IPS-11a (cell line): ENCODE measurements around the gene GALNT18.
A peak's percentile ranks its signal among the peaks of the same experiment; 100 is the strongest.

Experiments
- H3K4me3 ChIP-seq: one replicate; pipeline ENCODE4 v1.5.1; 2013; ENCODE audit warnings: low read depth, low read length, control low read depth

The GALNT18 gene

DNA sequence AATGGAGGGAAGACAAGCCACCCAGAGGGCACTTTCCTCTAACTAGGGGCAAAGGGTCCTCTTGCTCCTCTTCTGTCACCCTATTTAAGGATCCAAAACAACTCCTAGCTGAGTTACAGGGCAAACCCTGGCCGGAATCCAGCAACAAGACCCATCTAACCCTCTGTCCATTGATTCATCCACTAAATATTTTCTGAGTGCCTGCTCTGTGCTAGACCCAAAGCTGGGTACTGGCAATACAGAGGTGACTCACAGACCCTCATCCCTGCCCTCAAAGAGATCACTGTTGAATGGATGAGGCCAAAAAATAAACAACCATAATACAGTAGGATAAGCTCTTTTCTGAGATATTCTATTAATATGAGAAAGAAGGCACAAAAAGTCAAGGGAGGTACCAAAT is 4.3 kb upstream of the GALNT18 start:
- no peak overlapping the region for H3K4me3 ChIP-seq

DNA sequence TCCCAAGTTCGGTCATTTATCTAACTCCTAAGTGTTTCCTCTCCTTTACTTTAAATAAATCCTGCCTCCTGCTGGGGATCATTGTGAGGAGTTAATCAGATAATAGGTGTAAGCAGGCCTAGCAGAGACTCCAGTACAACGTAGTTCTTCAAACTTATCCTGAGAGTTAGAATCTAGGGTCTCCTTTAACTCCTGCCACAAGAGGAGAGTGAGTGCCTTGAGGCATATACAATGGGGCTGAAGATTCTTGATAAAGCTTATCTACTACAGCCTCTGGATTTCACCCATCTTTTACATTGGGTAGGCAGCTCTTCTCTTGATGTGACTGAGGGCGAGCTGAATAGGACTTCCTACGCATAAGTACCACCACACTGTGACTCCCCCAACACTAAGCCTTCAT is 3.1 kb upstream of the GALNT18 start:
- H3K4me3 ChIP-seq = no peak overlapping the region

DNA sequence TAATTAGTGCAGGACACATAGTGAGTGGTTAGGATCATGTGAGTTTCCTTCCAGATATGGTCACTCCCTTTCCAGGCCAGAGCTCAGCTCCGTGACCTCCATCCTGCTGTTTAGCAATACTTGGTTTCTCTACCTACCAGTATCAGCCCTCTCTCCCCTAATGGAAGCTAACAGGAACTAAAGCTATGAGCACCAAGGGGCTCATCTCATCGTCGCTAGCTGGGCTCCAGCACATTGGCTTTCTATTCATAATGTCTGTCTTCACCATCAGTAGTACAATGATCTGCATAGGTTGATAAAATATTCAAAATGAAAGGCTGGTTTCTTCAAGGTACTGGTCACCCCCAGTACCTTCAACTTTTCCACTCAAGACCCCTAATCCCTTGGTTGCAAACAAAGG is 2.4 kb upstream of the GALNT18 start:
- H3K4me3 ChIP-seq = no peak overlapping the region

DNA sequence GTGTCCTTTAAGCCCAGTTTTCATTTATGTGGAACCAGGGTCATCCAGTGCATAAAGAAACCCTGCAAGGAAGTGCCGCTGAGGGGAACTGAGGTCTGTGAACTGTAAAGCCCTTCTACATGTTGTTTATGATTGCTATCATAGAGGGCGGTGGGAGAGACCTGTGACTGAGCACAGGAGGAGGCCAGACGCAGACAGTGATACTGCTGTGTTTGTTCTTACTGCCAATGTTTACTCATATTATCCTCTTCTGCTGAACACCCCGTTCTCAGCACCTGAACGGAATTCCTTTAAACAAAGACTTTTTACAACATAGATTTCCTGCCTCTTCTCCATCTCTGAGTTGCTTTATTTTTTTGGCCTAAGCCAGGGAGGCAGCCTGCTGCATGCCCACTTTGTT is 967 bp upstream of the GALNT18 start:
- no peak overlapping the region for H3K4me3 ChIP-seq

DNA sequence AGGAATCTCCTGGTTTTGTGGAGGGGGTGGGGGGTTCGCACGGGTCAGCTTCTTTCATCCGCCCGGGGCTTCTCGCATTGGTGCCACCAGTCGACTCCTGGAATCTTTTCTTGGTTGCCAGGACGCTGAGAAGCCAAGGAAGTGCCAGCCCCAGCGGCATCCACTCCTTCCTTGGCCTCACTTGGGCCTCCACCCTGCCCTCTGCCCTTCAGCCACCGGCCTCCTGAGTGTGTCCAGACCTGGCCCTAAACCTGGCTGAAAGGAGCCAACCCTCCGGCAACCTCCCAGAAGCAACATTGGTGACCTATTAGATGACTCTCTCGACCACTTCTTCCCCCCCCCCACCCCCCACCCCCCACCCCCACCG is 518 bp upstream of the GALNT18 start:
- H3K4me3 ChIP-seq = no peak overlapping the region

DNA sequence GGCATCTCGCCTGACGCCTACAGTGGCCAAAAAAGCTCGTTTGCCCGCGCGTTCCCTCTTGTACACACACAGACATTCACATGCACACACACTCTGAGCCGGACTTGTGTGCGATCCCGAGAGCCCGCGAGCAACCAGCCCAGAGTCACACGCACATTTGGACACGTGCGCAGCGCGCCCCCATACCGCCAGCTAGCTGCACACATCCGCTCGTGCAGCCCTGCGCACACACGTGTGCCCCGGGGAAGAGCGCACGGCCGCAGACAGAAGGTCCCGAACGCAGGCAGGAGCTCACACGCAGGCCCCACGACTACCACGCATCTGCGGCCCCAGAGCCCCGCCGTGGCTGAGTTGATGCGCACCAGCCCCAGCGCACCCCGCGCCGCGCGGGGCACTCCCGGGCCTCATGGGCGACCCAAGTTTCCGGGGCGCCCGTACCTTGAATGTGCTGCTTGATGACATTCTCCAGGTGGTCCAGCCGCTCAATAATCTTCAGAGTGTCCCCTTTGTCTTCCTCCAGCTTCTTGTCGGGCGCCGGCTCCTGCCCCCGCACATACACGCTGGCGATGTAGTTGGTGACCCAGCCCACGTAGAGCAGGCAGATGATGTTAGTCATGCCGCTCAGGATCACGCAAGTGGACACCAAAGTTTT is 758 bp downstream of the GALNT18 start:
- H3K4me3 ChIP-seq = peak overlapping the region; percentile 58

DNA sequence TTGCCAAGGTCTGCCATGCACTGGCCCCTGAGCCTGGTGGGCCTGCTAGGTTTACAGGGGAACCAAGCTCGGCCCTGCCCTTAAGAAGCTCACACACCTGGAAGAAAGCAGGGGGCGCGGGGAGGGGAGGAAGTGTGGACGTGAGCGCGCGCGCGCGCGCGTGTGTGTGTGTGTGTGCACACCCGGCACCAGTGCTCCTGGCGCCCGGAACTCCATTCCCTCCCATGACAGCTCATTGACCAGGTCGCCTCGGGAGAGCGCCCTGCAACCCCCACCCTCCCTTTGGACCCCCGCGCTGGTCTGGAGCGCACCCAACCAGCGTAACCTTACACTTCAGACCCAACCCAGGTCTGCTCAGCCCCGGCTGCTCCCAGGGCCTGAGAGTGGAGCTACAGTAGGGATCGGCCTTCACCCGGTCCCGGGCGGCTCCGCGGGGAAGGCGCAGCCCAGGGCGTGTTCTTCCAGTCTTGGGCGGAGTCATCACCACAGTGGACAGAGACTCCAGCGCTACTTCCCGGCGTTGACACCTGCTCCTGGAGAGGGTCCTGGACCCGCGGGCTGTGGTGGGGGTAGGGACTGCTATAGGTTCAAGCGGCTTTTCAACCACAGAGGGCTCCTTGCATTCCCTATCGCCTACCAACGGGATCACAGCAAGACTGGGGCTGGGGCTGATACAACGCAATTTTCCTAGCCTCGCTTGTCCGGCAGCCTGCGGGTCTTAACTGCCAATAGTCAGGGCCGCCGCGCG is 1.5 kb downstream of the GALNT18 start:
- H3K4me3 ChIP-seq = peak overlapping the region; percentile 58

DNA sequence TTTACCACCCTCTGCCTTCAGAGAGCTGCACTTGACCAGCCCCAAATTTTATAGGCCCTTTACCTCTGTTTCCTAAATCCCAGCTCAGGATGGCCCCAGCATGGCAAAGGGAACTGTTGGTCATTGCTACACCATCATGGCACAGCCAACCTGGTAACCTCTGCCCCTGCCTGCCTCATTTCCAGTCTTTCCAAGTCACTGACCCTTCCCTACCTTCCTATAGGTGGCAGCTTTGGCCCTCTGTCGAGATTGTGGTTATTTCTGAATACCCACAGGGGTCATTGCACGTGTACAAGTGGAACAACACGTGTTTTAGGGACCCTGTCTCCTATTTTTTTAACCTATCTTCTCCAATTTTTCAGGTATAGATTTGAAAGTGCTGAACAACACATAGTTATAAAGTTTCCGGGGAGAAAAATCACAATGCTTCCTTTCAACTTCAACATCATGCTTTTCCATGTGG is 2.8 kb downstream of the GALNT18 start:
- no peak overlapping the region for H3K4me3 ChIP-seq

DNA sequence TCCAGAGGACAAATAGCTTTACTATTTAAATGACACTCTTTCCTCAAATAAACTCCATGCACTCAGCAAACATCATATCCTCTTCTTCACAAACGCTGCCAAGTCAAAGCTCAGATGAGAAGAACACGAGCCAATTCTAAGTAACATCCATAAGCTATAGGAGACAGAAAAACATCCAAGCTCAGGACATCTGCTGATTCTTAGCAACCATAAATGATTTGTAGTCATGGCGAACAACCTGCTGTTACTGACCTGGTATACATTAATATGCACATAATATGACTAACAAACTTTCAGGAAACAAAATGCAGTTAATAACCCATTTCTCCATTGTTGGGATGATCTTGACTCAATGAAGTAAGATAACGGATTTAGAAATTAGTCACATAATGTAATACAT is 6.7 kb downstream of the GALNT18 start:
- H3K4me3 ChIP-seq = no peak overlapping the region

DNA sequence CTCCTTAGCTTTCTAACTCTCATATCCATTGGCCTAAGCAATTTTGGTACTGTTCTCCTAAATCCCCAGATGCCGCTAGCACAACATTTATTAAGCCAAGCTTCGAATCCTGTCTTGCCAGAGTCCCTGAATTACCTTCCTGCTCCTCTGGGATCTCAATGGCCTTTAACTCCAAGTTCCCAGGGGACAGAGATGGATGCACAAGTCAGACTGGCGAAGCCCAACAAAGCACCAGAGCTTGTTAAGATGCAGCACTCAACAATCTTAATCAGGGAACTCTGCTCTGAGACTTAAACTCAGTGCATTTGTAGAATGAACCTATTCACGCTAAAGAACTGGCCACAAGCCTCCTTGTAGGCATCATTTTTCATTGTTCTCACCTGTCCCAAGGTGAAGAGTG is 9.4 kb downstream of the GALNT18 start:
- H3K4me3 ChIP-seq = no peak overlapping the region

DNA sequence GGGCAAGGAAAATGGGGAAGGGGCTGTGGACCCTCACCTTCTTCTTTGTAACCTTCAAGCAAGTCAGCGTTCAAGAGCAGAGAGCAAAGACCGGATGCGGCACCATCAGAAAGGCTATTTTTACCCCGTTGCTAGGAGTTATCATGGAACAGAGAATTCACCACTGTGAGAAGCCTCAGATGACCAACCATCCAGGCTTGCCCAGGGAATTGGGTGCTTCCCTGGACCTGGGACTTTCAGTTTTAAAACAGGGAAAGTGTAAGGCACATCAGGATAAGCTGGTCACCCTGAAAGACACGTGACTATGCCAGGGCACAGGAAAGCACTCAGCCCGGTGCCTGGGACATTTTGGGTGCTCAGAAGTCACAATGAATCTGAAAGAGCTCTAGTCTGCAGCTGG is 10.4 kb downstream of the GALNT18 start:
- H3K4me3 ChIP-seq = no peak overlapping the region

DNA sequence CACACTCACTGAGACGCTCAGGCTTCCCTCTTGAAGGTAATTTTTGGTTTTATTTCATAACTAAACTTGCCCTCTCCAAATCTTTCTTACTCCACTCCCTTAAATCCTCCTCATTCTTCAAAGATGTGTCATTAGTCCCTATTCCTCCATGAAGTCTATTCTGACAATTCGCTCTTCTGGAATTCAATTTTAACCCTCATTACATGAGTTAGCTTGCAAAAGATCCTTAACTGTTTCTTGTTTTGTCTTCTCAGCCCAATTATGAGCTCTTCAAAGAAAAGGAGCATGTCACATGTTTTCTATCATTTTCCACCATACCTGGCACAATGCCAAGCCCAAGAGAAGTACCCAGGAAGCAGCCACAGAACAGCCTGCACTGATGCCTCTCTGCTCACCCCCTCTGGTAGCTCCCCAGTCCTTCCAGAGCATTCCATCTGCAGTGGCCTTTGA is 13.0 kb downstream of the GALNT18 start:
- no peak overlapping the region for H3K4me3 ChIP-seq

DNA sequence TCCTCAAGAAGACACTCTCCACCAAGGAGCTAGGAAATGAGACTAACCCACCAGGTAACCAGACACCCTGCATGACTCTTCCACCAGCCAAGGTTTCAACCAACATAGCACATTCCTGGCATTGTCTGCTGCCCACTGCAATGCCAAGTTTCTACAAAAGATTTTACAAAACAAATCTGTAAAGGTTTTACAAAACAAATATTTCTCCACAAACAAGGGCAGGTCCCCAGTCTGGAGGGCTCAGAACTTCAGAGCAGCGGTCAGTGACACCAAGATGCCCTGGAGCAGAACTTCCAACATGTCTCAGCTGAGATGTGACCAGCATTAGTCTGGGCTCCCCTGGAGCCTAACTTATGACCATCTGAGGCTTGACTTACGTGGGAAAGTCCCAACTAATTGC is 14.0 kb downstream of the GALNT18 start:
- H3K4me3 ChIP-seq = no peak overlapping the region

DNA sequence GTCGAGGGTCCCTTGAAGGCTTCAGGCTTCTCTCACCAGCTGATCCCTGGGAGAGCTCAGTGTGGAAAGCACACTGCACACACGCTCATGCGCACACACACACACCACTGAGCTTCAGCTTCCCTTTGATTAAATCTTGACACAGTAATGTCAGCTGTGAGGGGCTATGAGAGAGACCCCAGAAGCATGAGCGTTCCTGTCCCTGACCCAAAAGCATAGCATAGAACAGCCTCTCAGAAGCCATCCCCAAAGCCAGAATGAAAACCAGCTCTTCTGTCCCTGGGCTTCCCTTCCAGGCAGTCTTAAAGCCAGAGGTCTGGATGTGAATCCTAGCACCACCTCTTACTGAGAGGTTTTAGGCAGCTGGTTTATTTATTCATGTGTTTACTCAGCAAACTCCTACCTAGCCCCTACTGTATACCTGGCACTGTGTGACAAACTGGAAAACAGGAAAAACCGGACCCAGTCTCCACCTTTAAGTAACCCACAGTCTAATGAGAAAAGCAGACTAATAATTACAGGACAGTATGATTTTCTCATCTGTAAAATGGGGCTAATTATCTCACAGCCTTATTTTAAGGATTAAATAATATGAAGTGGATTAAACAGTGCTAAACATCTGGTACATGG is 15.9 kb downstream of the GALNT18 start:
- H3K4me3 ChIP-seq = no peak overlapping the region

DNA sequence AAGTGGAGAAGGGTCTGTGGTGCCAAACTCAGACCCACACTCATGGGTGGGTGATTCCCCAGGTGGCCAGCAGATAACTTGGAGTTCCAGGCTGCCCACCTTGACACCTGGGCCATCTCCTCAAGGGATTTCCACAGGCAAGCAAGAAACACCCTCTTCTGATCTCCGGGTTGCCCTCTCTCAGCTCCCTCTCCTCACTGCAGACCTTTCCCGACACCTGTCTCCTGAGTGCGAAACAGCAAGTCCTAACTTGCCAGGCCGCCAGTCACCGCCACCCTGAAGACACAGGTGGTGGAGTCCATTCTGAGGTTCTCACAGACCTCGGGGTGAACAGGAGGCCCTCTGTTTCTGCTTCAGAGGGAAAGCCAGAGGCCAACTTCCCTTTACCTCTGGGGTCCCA is 16.6 kb downstream of the GALNT18 start:
- no peak overlapping the region for H3K4me3 ChIP-seq

DNA sequence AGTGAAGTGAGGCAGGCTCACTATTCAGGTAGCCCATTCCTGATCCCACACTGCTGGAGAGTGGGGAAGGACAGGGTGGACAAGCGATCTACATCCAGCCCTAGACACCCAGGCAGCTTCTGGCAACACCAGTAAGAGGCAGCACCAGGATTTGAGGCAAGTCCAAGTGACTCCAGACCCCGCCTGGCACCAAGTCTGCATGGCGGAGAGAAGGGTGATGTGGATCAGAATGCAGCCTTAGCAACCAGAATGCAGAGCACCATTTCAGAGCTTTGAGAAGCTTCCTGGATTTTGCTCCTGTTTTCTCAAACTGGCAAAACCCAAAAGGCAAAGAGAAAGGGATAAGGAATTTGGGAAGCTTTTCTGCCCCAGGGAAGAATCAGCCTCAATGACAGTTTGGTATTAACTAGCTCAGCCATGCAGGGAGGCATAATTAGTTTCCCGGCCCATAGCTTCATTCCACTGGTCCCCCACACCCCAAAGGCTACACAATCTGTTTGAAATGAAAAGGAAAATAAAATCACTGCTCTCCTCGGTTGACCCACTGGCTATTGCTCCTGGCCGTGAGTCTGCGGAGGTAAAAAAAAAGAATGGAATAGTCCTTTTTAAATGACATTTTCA is 17.3 kb downstream of the GALNT18 start:
- no peak overlapping the region for H3K4me3 ChIP-seq

DNA sequence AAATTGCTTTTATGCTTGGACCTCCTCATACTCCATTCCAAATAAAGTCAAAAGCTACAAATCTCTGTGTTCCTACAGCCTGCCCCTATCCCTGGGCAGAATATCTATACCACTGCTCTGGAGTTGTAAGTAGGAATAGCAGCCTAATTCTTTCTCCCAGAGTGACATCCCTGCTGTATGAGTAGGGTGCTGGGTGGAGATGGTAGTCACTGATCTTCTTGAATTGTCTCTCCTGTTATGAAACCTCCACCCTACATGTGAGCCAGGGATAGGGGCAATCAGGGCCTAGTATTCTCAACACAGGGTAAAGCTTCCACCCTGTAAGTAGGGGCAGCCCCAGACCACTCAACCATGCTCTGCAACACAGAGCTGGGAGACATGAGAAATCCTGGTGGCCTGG is 19.8 kb downstream of the GALNT18 start:
- no peak overlapping the region for H3K4me3 ChIP-seq

DNA sequence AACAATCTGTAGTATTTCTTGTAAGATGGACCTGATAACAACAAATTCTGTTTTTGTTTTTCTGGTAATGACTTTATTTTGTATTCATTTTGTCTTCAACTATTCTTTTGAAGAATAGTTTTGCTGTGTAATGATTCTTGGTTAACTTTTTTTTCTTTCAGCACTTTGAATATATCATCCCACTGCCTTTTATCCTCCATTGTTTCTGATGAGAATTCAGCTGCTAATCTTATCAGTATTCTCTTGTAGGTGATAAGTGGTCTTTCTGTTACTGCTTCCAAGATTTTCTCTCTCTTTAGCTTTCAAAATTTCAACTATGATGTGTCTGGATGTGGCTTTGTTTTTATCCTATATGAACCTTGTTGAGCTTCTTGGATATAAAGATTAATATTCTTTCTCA is 21.5 kb downstream of the GALNT18 start:
- H3K4me3 ChIP-seq = no peak overlapping the region

DNA sequence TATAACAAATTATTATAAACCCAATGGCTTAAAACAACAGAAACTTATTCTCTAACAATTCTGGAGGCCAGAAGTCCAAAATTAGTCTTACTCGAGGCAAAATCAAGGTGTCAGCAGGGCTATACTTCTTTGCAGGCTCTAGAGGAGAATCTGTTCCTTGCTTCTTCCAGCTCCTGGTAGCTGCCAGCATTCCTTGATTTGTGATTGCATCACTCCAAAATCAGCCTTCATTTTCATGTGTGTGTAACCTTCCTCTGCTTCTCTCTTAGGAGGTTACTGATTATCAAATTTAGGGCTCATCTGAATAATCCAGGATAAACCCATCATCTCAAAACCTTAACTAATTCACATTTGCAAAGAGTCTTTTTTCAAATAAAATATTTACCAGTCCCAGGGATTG is 23.6 kb downstream of the GALNT18 start:
- H3K4me3 ChIP-seq = no peak overlapping the region

DNA sequence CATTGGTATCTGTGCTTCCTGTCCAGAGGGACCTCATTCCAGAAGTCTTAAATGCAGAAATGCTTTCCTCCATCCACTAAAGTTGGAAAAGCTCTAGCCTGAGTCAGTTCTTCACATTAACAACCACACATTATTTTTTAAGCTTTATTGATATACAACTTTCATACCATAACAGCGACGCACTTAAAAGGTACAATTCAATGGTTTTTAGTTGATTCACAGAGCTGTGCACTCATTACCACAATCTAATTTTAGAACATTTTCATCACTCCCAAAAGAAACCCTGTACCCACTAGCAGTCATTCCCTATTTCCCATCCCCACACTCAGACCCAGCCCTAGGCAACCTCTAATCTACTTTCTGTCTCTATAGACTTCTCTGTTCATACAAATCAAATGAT is 27.6 kb downstream of the GALNT18 start:
- no peak overlapping the region for H3K4me3 ChIP-seq

DNA sequence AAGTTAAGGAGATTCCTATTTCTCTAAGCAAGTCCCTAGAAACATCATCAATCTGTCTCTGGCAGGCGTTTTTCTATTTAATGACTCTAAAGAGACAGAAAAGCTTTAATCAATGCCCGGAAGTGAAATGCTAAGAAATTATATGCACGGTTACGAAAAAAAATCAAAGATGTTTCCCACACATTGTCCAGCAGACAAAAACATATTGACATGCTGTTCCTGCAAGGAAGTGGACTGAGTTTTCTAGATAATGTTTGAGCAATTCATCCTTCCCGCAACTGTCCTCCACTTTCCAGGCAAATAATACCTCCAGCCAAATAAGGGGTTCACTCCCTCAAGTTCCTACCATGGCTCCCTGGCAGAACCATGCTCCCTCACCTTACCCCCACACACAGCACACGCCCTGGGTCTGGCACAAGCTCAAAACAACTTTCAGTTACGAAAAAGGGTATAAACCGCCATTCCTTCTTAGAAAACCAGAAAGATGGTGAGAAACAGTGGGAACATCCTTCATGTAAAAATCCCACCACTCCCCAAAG is 29.6 kb downstream of the GALNT18 start:
- H3K4me3 ChIP-seq = no peak overlapping the region

DNA sequence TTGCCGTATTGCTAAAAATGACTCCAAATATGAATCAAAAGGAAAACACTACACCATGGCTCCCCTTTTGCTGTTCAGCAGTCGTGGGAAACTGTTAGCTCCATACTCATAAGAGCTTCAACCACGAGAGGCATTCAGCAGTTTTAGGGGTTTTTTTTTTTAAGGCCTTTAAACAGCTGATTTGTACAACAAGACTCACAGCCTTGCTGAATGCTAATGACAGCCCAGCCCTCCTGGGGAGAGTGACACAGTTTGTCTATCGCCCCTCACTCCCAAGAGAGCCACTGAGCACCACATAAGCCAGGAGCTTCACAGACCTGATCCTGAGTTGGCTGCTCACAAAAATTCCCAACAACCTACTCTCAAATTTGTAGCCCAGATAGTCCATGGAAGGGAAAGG is 32.4 kb downstream of the GALNT18 start:
- no peak overlapping the region for H3K4me3 ChIP-seq
